Breast epithelium (tissue), 3 donors: ENCODE measurements around the gene MYO1H.

Source experiments
- CTCF ChIP-seq, 3 donors: fragments of 450-650 bp; IDR thresholded peaks; one replicate each; pipeline ENCODE4 v1.5.1; 2016 to 2017; ENCODE audit warnings: antibody characterized with exemption in 3 of 3, mild to moderate bottlenecking in 3 of 3, moderate library complexity in 3 of 3
- POLR2AphosphoS5 ChIP-seq, 3 donors: sonication (generic); formaldehyde crosslinking; IDR thresholded peaks; one replicate each; pipeline ENCODE4 v1.6.1; 2017; ENCODE audit warnings: antibody characterized with exemption in 3 of 3

- no peak for TF ChIP-seq CTCF (IDR thresholded peaks at IDR 0.05)
- TF ChIP-seq POLR2AphosphoS5 (IDR thresholded peaks at IDR 0.05): no peak
These were observed 87.9 kb downstream of the MYO1H start for GRCh38 chr12:109435428-109436187.
